H9 (cell line): ENCODE results near the gene LYST. TPM values are rescaled to one million over a fixed set of nuclear protein-coding genes. Genes with fewer than 3 reads are reported as not detected.
A peak's percentile ranks its signal among the peaks of the same experiment; 100 is the strongest.

Experiments
- DNase-seq: peaks from one replicate; pipeline ENCODE4 v3.0.0-alpha.2; 2017
- H2AFZ ChIP-seq: one replicate; pipeline ENCODE4 v1.6.1; 2013; ENCODE audit warnings: mild to moderate bottlenecking, low read length, control low read depth, moderate library complexity
- H2AK5ac ChIP-seq: 2 replicates; pipeline ENCODE4 v1.6.1; 2013; ENCODE audit warnings: low read length, control low read depth, mixed read lengths; ENCODE audit not compliant: insufficient read length
- H2BK120ac ChIP-seq: one replicate; pipeline ENCODE4 v1.6.1; 2013; ENCODE audit warnings: low read depth, mild to moderate bottlenecking, low read length, control low read depth, inconsistent platforms; ENCODE audit not compliant: poor library complexity, severe bottlenecking
- H2BK12ac ChIP-seq: 2 replicates; pipeline ENCODE4 v1.6.1; 2013; ENCODE audit warnings: low read length, control low read depth, mixed read lengths, low read depth; ENCODE audit not compliant: insufficient read length
- H2BK15ac ChIP-seq: 2 replicates; pipeline ENCODE4 v1.6.1; 2013; ENCODE audit warnings: low read depth, low read length, control low read depth
- H2BK20ac ChIP-seq: one replicate; pipeline ENCODE4 v1.6.1; 2013; ENCODE audit warnings: low read depth, mild to moderate bottlenecking, low read length, control low read depth, inconsistent platforms; ENCODE audit not compliant: poor library complexity, severe bottlenecking
- H2BK5ac ChIP-seq: 2 replicates; pipeline ENCODE4 v1.6.1; 2013; ENCODE audit warnings: low read length, control low read depth, mixed read lengths; ENCODE audit not compliant: insufficient read length
- H3K14ac ChIP-seq: 2 replicates; pipeline ENCODE4 v1.6.1; 2013; ENCODE audit warnings: low read length, control low read depth; ENCODE audit not compliant: insufficient read depth
- H3K18ac ChIP-seq: 2 replicates; pipeline ENCODE4 v1.6.1; 2013; ENCODE audit warnings: low read depth, mild to moderate bottlenecking, mixed read lengths, low read length, control low read depth; ENCODE audit not compliant: insufficient read length
- H3K23ac ChIP-seq: 2 replicates; pipeline ENCODE4 v1.6.1; 2013; ENCODE audit warnings: low read length, control low read depth, mixed read lengths, low read depth; ENCODE audit not compliant: insufficient read length
- H3K23me2 ChIP-seq: 2 replicates; pipeline ENCODE4 v1.6.1; 2013; ENCODE audit warnings: low read depth, mild to moderate bottlenecking, mixed read lengths, low read length, control low read depth; ENCODE audit not compliant: insufficient read length, poor library complexity, severe bottlenecking
- H3K27ac ChIP-seq: 2 replicates; pipeline ENCODE4 v1.5.1; 2013; ENCODE audit warnings: low read length, control low read depth, mixed read lengths, low read depth; ENCODE audit not compliant: insufficient read length
- H3K27me3 ChIP-seq: 2 replicates; pipeline ENCODE4 v1.6.1; 2013; ENCODE audit warnings: low read length, control low read depth, inconsistent platforms; ENCODE audit not compliant: insufficient read depth
- H3K4ac ChIP-seq: 2 replicates; pipeline ENCODE4 v1.6.1; 2013; ENCODE audit warnings: low read depth, mild to moderate bottlenecking, control low read depth, inconsistent platforms, low read length, moderate library complexity
- H3K4me1 ChIP-seq: 2 replicates; pipeline ENCODE4 v1.6.1; 2013; ENCODE audit warnings: low read length, control low read depth, inconsistent platforms; ENCODE audit not compliant: insufficient read depth
- H3K4me2 ChIP-seq: 2 replicates; pipeline ENCODE4 v1.6.1; 2013; ENCODE audit warnings: low read length, control low read depth, mixed read lengths; ENCODE audit not compliant: insufficient read length, insufficient read depth
- H3K56ac ChIP-seq: 2 replicates; pipeline ENCODE4 v1.6.1; 2013; ENCODE audit warnings: low read depth, mild to moderate bottlenecking, mixed read lengths, low read length, control low read depth; ENCODE audit not compliant: insufficient read length
- H3K79me1 ChIP-seq: 2 replicates; pipeline ENCODE4 v1.6.1; 2013; ENCODE audit warnings: low read depth, mild to moderate bottlenecking, moderate library complexity, low read length, control low read depth, inconsistent platforms; ENCODE audit not compliant: insufficient read depth, poor library complexity, severe bottlenecking
- H3K79me2 ChIP-seq: 2 replicates; pipeline ENCODE4 v1.6.1; 2013; ENCODE audit warnings: low read length, control low read depth, inconsistent platforms; ENCODE audit not compliant: insufficient read depth
- H3K9ac ChIP-seq: 2 replicates; pipeline ENCODE4 v1.6.1; 2013; ENCODE audit warnings: low read length, control low read depth, mixed read lengths; ENCODE audit not compliant: insufficient read length; ENCODE audit errors: extremely low read depth
- H3K9me3 ChIP-seq: one replicate; pipeline ENCODE4 v1.6.1; 2013; ENCODE audit warnings: low read depth, low read length, inconsistent platforms; ENCODE audit not compliant: control insufficient read depth
- H3T11ph ChIP-seq: one replicate; pipeline ENCODE4 v1.6.1; 2013; ENCODE audit warnings: mild to moderate bottlenecking, low read length, control low read depth, inconsistent platforms
- H4K20me1 ChIP-seq: one replicate; pipeline ENCODE4 v1.6.1; 2013; ENCODE audit not compliant: control insufficient read depth, insufficient read length, insufficient read depth
- H4K5ac ChIP-seq: 2 replicates; pipeline ENCODE4 v1.6.1; 2013; ENCODE audit warnings: low read depth, mild to moderate bottlenecking, mixed read lengths, low read length, control low read depth; ENCODE audit not compliant: insufficient read length
- H4K8ac ChIP-seq: replicated peaks from 2 replicates; pipeline ENCODE4 v1.6.1; 2013; ENCODE audit warnings: low read length, control low read depth, mixed read lengths, low read depth; ENCODE audit not compliant: insufficient read length
- H4K91ac ChIP-seq: 2 replicates; pipeline ENCODE4 v1.6.1; 2013; ENCODE audit warnings: low read depth, mild to moderate bottlenecking, moderate library complexity, mixed read lengths, low read length, control low read depth; ENCODE audit not compliant: insufficient read length
- H3K27ac Mint-ChIP-seq, 3 experiments: 2 replicates in 2 of 3; 3 replicates in 1 of 3; pipeline ENCODE4 v1.8.0; 2020 to 2021; ENCODE audit warnings: mixed read lengths in 3 of 3, mild to moderate bottlenecking in 1 of 3, moderate library complexity in 1 of 3
- H3K27me3 Mint-ChIP-seq: 2 replicates; pipeline ENCODE4 v1.8.0; 2021; ENCODE audit warnings: low read depth, mild to moderate bottlenecking, moderate library complexity, mixed read lengths
- H3K36me3 Mint-ChIP-seq, 3 experiments: 2 replicates in 2 of 3; 3 replicates in 1 of 3; pipeline ENCODE4 v1.8.0; 2020 to 2021; ENCODE audit warnings: low read depth in 3 of 3, mixed read lengths in 3 of 3; ENCODE audit not compliant: insufficient read depth in 1 of 3
- H3K4me1 Mint-ChIP-seq, 2 experiments: 2 replicates each; pipeline ENCODE4 v1.8.0; 2020; ENCODE audit warnings: mixed read lengths in 2 of 2
- H3K4me3 Mint-ChIP-seq, 2 experiments: 2 replicates in 1 of 2; 3 replicates in 1 of 2; pipeline ENCODE4 v1.8.0; 2020 to 2021; ENCODE audit warnings: mild to moderate bottlenecking in 2 of 2, mixed read lengths in 2 of 2, moderate library complexity in 1 of 2
- H3K9me3 Mint-ChIP-seq, 2 experiments: 2 replicates in 1 of 2; 3 replicates in 1 of 2; pipeline ENCODE4 v1.8.0; 2020; ENCODE audit warnings: mild to moderate bottlenecking in 2 of 2, mixed read lengths in 2 of 2, moderate library complexity in 1 of 2
- CTCF ChIP-seq: fragments of 200-600 bp; sonication (generic); conservative IDR thresholded peaks from 3 replicates; pipeline ENCODE4 v1.8.0; 2021; ENCODE audit warnings: antibody characterized with exemption, mild to moderate bottlenecking
- WGBS: extraction: QIAGEN DNeasy Blood & Tissue Kit; methylation state at CpG from one replicate; pipeline ENCODE4 v1.1.7; 2013; ENCODE audit warnings: missing lambda C conversion rate, low lambda C conversion rate, mixed read lengths; ENCODE audit not compliant: insufficient read length; ENCODE audit errors: extremely low coverage; 5-methylcytosine and 5-hydroxymethylcytosine counted together
- total RNA-seq: library from RNA; stranded (reverse); gene quantifications from 2 replicates; pipeline ENCODE4 v1.2.1, GENCODE V29; 2021

The LYST gene
- total RNA-seq, 1 experiment from 2014 or later: 0.13 TPM

- Mint-ChIP-seq H3K27me3 (peaks cover 2% of the 10 kb centered on the region; the same call in 1 of the 2 replicates), H3K36me3 (peaks cover 17 to 60% (median 50%) of the 10 kb centered on the region in 3 experiments), H3K27ac (no peak overlapping the region), H3K4me1 (peaks cover 17 to 23% of the 10 kb centered on the region in 2 experiments), H3K4me3 (no peak overlapping the region; a peak in 1 of 5 replicates), H3K9me3 (peaks cover 47 to 55% of the 10 kb centered on the region in 2 experiments)
- peaks cover 13% of the 10 kb centered on the region for H3K9me3 ChIP-seq
- no peak overlapping the region for H2BK20ac ChIP-seq
- no peak overlapping the region for H2AK5ac ChIP-seq
- DNase-seq: no peak
- no peak overlapping the region for H2BK15ac ChIP-seq
- 0 out of 2 replicates have a peak, but pooled peaks cover 2% of the 10 kb centered on the region for H3K79me2 ChIP-seq
- H3K79me1 ChIP-seq: no peaks in the 10 kb centered on the region
- H2BK12ac ChIP-seq: no peak overlapping the region
- no peak overlapping the region for H3K14ac ChIP-seq
- no peak overlapping the region for H2AFZ ChIP-seq
- no peak overlapping the region for H3K23ac ChIP-seq
- no peak overlapping the region for H4K5ac ChIP-seq
- no peaks in the 10 kb centered on the region for H3K27me3 ChIP-seq
- H3K4me1 ChIP-seq: peaks cover 7% of the 10 kb centered on the region; the same call in 1 of the 2 replicates
- H3T11ph ChIP-seq: no peak overlapping the region
- H4K8ac ChIP-seq: no peak overlapping the region
- no peak overlapping the region for H2BK5ac ChIP-seq
- no peak overlapping the region for H3K4ac ChIP-seq
- TF ChIP-seq CTCF: no peak
- no peaks in the 10 kb centered on the region for H3K23me2 ChIP-seq
- H2BK120ac ChIP-seq: no peak overlapping the region
- H3K27ac ChIP-seq: no peak overlapping the region
- H3K56ac ChIP-seq: no peak overlapping the region
- H3K9ac ChIP-seq: no peak overlapping the region
- H4K20me1 ChIP-seq: no peaks in the 10 kb centered on the region
- H4K91ac ChIP-seq: no peak overlapping the region
- H3K18ac ChIP-seq: no peak overlapping the region
- peak overlapping the region; percentile 11 for H3K4me2 ChIP-seq
- WGBS: no CpG with 5 or more reads among the region's 1 CpG
Measured at GRCh38 chr1:235671992-235672391, 194.7 kb downstream of the LYST start.
